ENCODE data around the gene ZBTB20. TPM values are rescaled to one million over a fixed set of nuclear protein-coding genes. Genes with fewer than 3 reads are reported as not detected.

ZBTB20 gene
- total RNA-seq, 4 donors from 2014 or later, result 148 to 242 (median 188) TPM

DNA sequence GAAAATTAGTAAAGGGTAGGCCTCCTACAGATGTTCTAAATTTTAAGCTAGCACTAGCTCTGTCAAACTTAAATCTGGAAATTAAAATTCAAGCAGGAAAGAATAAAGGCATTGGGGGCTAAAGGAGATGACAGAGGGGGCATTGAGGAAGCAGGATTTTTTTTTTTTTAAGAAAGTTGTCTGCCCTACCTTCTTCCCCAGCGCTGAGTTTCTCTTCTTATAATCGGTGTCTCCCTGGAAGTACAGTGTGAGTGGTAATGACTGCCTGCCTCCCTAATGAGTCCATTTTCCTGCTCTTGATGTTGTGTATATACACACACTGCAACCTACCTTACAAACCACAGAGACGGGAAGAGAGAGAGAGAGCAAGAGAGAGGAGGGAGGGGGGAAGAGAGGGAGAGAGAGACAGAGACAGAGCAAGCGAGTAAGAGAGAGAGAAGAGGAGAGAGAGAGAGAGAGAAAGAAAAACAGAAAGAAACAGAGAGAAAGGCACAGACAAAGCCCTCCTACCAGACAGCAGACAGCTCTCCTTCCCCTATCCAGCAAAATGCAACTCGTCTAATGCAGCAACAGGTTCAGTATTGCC, 47.0 kb downstream of the ZBTB20 start:
- Histone ChIP-seq H3K4me1 (peaks cover 15 to 35% of the 10 kb centered on the region in 2 donors), H3K27me3 (no peaks in the 10 kb centered on the region), H3K27ac (peak overlapping the region; percentile 50 to 74 (median 66)), H3K9me3 (no peaks in the 10 kb centered on the region), H3K4me3 (replicated peaks in 1 of 3) (peak overlapping the region in 2 of 3 donors; percentile 24 to 25), H3K36me3 (no peaks in the 10 kb centered on the region)
- peak in 1 of 2 donors; percentile 81 for TF ChIP-seq POLR2A (IDR thresholded peaks at IDR 0.05)
- TF ChIP-seq, protein P1, sequence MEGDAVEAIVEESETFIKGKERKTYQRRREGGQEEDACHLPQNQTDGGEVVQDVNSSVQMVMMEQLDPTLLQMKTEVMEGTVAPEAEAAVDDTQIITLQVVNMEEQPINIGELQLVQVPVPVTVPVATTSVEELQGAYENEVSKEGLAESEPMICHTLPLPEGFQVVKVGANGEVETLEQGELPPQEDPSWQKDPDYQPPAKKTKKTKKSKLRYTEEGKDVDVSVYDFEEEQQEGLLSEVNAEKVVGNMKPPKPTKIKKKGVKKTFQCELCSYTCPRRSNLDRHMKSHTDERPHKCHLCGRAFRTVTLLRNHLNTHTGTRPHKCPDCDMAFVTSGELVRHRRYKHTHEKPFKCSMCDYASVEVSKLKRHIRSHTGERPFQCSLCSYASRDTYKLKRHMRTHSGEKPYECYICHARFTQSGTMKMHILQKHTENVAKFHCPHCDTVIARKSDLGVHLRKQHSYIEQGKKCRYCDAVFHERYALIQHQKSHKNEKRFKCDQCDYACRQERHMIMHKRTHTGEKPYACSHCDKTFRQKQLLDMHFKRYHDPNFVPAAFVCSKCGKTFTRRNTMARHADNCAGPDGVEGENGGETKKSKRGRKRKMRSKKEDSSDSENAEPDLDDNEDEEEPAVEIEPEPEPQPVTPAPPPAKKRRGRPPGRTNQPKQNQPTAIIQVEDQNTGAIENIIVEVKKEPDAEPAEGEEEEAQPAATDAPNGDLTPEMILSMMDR (IDR thresholded peaks at IDR 0.05), result peak in 4 of 6 experiments; percentile 35 to 59 (median 47)
- DNase-seq, result peak; percentile 19 to 31
- intact Hi-C loops (cut with DNase I), result no loop called here
- 0 to 1% methylated on average over 5 of the region's 5 CpGs for WGBS, 2 donors

DNA sequence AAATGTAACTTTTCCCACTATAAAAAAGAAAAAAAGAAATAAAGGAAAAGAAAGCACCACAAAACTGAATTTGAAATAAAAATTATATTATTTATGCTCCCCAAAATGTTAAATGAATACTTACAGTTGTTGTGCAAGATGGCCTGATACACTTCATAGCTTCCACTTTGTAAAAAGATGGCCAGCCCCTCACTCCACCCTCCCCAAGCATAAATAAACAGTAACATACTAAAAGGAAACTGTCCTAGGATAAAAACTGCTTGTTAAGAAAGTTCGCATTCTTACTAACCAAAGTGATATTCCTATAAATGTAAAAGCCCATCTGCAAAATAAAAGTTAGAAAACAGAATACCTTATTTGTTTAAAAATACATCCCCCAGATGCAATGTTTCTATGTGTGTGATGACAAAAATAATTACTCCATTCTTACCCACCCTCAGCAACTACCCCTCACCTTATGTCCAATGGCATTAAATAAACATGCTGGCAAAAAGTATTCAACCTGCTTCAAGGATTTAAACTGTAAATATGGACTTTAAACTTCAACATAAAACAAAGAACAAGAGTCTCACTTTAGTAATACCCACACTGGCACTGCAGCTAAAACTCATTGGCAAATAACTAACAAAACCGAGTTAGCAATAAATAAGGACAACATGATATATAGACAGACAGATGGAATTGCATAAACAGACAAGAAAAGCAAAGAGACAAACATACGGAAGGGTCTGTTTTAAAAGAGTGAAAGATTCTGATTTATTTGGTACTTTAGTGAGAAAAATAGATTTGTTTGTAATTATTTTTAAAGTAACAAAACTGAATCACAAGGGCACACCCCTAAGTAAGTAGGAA, 47.7 kb downstream of the ZBTB20 start:
- H3K4me3 ChIP-seq (replicated peaks in 1 of 3), result peak overlapping the region in 2 of 3 donors; percentile 24 to 25
- no peaks in the 10 kb centered on the region for H3K27me3 ChIP-seq
- 10 to 16% methylated on average over 3 of the region's 3 CpGs for WGBS, 2 donors
- H3K36me3 ChIP-seq, result no peaks in the 10 kb centered on the region
- no peaks in the 10 kb centered on the region for H3K9me3 ChIP-seq
- intact Hi-C loops (cut with DNase I), result no loop called here
- H3K4me1 ChIP-seq, result peaks cover 20 to 37% of the 10 kb centered on the region in 2 donors
- peak overlapping the region; percentile 50 to 74 (median 66) for H3K27ac ChIP-seq
- DNase-seq, result no peak
- TF ChIP-seq, protein P1 (IDR thresholded peaks at IDR 0.05), result no peak
- TF ChIP-seq POLR2A (IDR thresholded peaks at IDR 0.05), result no peak

DNA sequence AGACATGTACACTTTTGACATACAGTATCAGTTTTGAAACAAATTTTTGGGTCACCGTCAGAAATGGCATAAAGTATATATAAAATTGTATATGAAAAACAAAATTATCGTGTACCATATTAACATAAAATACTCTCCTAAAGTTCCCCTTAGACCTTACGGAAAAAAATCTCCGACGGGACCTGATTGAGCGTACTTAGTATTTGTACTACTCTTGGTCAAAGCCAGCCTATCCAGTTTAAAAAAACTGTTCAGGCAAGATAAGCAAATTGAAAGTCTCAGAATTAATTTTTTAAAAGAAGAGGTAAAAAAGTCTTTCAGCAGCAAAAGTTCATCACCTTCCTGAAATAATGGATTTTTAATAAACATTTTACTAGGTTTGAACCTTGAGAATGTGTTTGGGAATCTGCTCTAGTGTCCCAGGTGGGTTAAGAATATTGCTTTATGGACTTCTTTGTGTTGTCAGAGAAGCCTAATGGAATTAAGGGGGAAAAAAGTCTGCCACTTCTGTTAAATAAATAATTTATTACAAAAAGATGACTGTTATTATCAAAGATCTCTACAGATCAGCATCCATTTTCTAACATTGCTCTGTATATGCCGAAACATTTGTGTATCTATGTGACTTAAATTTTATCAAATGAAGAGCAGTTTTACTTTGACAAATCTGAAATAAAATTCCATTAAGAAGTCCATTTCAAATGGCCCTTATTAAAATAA, 48.6 kb downstream of the ZBTB20 start:
- peaks cover 26 to 44% of the 10 kb centered on the region in 2 donors for H3K4me1 ChIP-seq
- 46 to 60% methylated on average over 7 of the region's 7 CpGs for WGBS, 2 donors
- H3K36me3 ChIP-seq, result no peaks in the 10 kb centered on the region
- intact Hi-C loops (cut with DNase I), result no loop called here
- no peak for TF ChIP-seq POLR2A (IDR thresholded peaks at IDR 0.05)
- TF ChIP-seq, protein P1 (IDR thresholded peaks at IDR 0.05), result no peak
- H3K27me3 ChIP-seq, result no peaks in the 10 kb centered on the region
- no peak for DNase-seq
- H3K4me3 ChIP-seq (replicated peaks in 1 of 3), result peak overlapping the region in 2 of 3 donors; percentile 1 to 13
- peak overlapping the region; percentile 50 to 74 (median 66) for H3K27ac ChIP-seq
- no peaks in the 10 kb centered on the region for H3K9me3 ChIP-seq

DNA sequence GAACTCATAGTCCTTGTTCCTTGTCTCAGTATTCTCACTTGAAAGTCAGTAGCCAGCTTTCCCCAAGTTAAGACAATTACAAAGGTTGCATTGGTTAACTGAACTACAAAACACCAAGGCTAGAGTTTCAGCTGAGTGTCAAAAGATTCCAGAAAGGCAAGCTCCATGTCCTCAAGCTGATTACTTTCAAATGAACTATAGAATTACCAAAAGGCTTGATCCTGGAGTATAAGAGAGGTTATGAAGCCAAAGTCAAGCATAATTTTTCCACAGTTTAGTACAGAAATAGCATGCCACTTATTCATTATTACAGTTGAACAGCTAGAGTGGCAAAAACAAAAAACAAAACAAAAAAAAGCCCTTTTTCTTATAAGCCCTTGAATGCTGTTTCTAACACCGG, 51.9 kb downstream of the ZBTB20 start:
- TF ChIP-seq, protein P1 (IDR thresholded peaks at IDR 0.05), result no peak
- no peak for TF ChIP-seq POLR2A (IDR thresholded peaks at IDR 0.05)
- Histone ChIP-seq H3K4me3 (replicated peaks in 1 of 3) (no peak overlapping the region), H3K36me3 (no peaks in the 10 kb centered on the region), H3K9me3 (no peaks in the 10 kb centered on the region), H3K4me1 (peaks cover 43 to 70% of the 10 kb centered on the region in 2 donors), H3K27ac (no peak overlapping the region), H3K27me3 (no peaks in the 10 kb centered on the region)
- no peak for DNase-seq
- intact Hi-C loops (cut with DNase I), result no loop called here
- 90 to 92% methylated on average over 1 of the region's 1 CpG for WGBS, 2 donors

Data from thyroid gland (tissue), 4 donors.